Liver (tissue), 9 donors: ENCODE results near the gene SEMA3B. TPM values are rescaled to one million over a fixed set of nuclear protein-coding genes. Genes with fewer than 3 reads are reported as not detected.

Source experiments
- DNase-seq: peaks from one replicate; pipeline ENCODE4 v3.0.0-alpha.2; 2017; ENCODE audit warnings: low spot score
- H3K27ac ChIP-seq, 2 donors: one replicate each; pipeline ENCODE4 v1.7.0; 2013; ENCODE audit warnings: inconsistent platforms in 2 of 2, low read length in 2 of 2, control low read depth in 1 of 2, low read depth in 1 of 2, mild to moderate bottlenecking in 1 of 2
- H3K27me3 ChIP-seq, 4 donors: one replicate each; pipeline versions ENCODE4 v1.6.1 to v1.7.0; 2013; ENCODE audit warnings: low read length in 3 of 4, inconsistent platforms in 1 of 4, mild to moderate bottlenecking in 1 of 4, moderate library complexity in 1 of 4; ENCODE audit not compliant: control insufficient read depth in 4 of 4, insufficient read depth in 4 of 4
- H3K36me3 ChIP-seq, 4 donors: one replicate each; pipeline versions ENCODE4 v1.6.1 to v1.7.0; 2013; ENCODE audit warnings: low read length in 3 of 4, mild to moderate bottlenecking in 3 of 4, low read depth in 1 of 4, moderate library complexity in 1 of 4; ENCODE audit not compliant: control insufficient read depth in 4 of 4, insufficient read depth in 3 of 4
- H3K4me1 ChIP-seq, 4 donors: one replicate each; pipeline versions ENCODE4 v1.6.1 to v1.7.0; 2013; ENCODE audit warnings: low read length in 3 of 4, mild to moderate bottlenecking in 3 of 4, moderate library complexity in 1 of 4; ENCODE audit not compliant: control insufficient read depth in 4 of 4, insufficient read depth in 4 of 4
- H3K4me3 ChIP-seq, 3 donors: one replicate each; pipeline versions ENCODE4 v1.6.1 to v1.7.0; 2013; ENCODE audit warnings: low read length in 3 of 3, control low read depth in 1 of 3, low read depth in 1 of 3, mild to moderate bottlenecking in 1 of 3
- H3K9ac ChIP-seq, 2 donors: one replicate each; pipeline ENCODE4 v1.7.0; 2013; ENCODE audit warnings: low read length in 2 of 2, mild to moderate bottlenecking in 2 of 2, moderate library complexity in 2 of 2, control low read depth in 1 of 2, low read depth in 1 of 2
- H3K9me3 ChIP-seq, 4 donors: one replicate each; pipeline versions ENCODE4 v1.6.1 to v1.7.0; 2013; ENCODE audit warnings: low read length in 3 of 4; ENCODE audit not compliant: control insufficient read depth in 4 of 4
- ATF3 ChIP-seq: IDR thresholded peaks from 2 replicates; pipeline ENCODE4 v1.6.1; 2016; ENCODE audit warnings: antibody characterized with exemption
- CTCF ChIP-seq: fragments of 150-350 bp; IDR thresholded peaks from 2 replicates; pipeline ENCODE4 v1.5.1; 2017; ENCODE audit warnings: improper control_type of control experiment, low read depth, low read length; ENCODE audit not compliant: missing input control
- EGR1 ChIP-seq, 2 donors: IDR thresholded peaks; 2 replicates each; pipeline ENCODE4 v1.6.1; 2016 to 2018; ENCODE audit warnings: antibody characterized with exemption in 2 of 2, low read depth in 2 of 2
- FOXA1 ChIP-seq: IDR thresholded peaks from 2 replicates; pipeline ENCODE4 v1.6.1; 2016; ENCODE audit warnings: antibody characterized with exemption
- FOXA2 ChIP-seq: IDR thresholded peaks from 2 replicates; pipeline ENCODE4 v1.6.1; 2016; ENCODE audit warnings: antibody characterized with exemption
- GABPA ChIP-seq, 2 donors: IDR thresholded peaks in 1 of 2; conservative IDR thresholded peaks in 1 of 2; 2 replicates each; pipeline ENCODE4 v1.6.1; 2016; ENCODE audit warnings: antibody characterized with exemption in 2 of 2, mild to moderate bottlenecking in 1 of 2, moderate library complexity in 1 of 2
- HNF4A ChIP-seq, 2 donors: conservative IDR thresholded peaks; 2 replicates each; pipeline ENCODE4 v1.6.1; 2016; ENCODE audit warnings: antibody characterized with exemption in 2 of 2, mild to moderate bottlenecking in 2 of 2
- HNF4G ChIP-seq: IDR thresholded peaks from 2 replicates; pipeline ENCODE4 v1.6.1; 2016; ENCODE audit warnings: antibody characterized with exemption
- JUND ChIP-seq, 2 donors: IDR thresholded peaks; 2 replicates each; pipeline ENCODE4 v1.6.1; 2016; ENCODE audit warnings: antibody characterized with exemption in 2 of 2
- MAX ChIP-seq: IDR thresholded peaks from 2 replicates; pipeline ENCODE4 v1.6.1; 2016; ENCODE audit warnings: antibody characterized with exemption
- NR2F2 ChIP-seq: IDR thresholded peaks from 2 replicates; pipeline ENCODE4 v1.6.1; 2016; ENCODE audit warnings: antibody characterized with exemption
- RAD21 ChIP-seq, 2 donors: IDR thresholded peaks; 2 replicates each; pipeline ENCODE4 v1.6.1; 2016; ENCODE audit warnings: antibody characterized with exemption in 2 of 2, mild to moderate bottlenecking in 2 of 2
- REST ChIP-seq: IDR thresholded peaks from 2 replicates; pipeline ENCODE4 v1.6.1; 2016; ENCODE audit warnings: antibody characterized with exemption, mild to moderate bottlenecking
- RXRA ChIP-seq, 2 donors: IDR thresholded peaks; 2 replicates each; pipeline ENCODE4 v1.6.1; 2017 to 2018; ENCODE audit warnings: antibody characterized with exemption in 2 of 2, mild to moderate bottlenecking in 1 of 2
- SP1 ChIP-seq: IDR thresholded peaks from 2 replicates; pipeline ENCODE4 v1.6.1; 2018; ENCODE audit warnings: antibody characterized with exemption, mild to moderate bottlenecking
- TAF1 ChIP-seq: conservative IDR thresholded peaks from 2 replicates; pipeline ENCODE4 v1.6.1; 2016; ENCODE audit warnings: antibody characterized with exemption, mild to moderate bottlenecking
- YY1 ChIP-seq: IDR thresholded peaks from 2 replicates; pipeline ENCODE4 v1.6.1; 2016; ENCODE audit warnings: antibody characterized with exemption, mild to moderate bottlenecking
- ZBTB33 ChIP-seq: IDR thresholded peaks from 2 replicates; pipeline ENCODE4 v1.6.1; 2016; ENCODE audit warnings: antibody characterized with exemption
- WGBS: extraction: QIAGEN DNeasy Blood & Tissue Kit; methylation state at CpG from one replicate; pipeline ENCODE4 v1.1.7; 2013; 5-methylcytosine and 5-hydroxymethylcytosine counted together
- polyA plus RNA-seq, 2 donors: library from polyadenylated mRNA; stranded (reverse) in 1 of 2; unstranded in 1 of 2; fragments of 200-250 nt in 1 of 2; fragments of >200 nt in 1 of 2; fragmentation: Nextera tagmentation in 1 of 2; extraction: Ambion mirVana in 1 of 2; gene quantifications; one replicate each; pipeline versions ENCODE4 v1.2.1 to v1.2.3, GENCODE V29; 2013 to 2015
- total RNA-seq, 2 donors: library from RNA; depleted of rRNA; stranded (reverse); fragments of >200 nt; gene quantifications; one replicate each; pipeline ENCODE4 v1.2.3, GENCODE V29; 2014
- donor health status: healthy.
- donor health status: healthy.
- donor health status: healthy.
- donor health status: healthy.
- donor health status: healthy.

The SEMA3B gene
- total and polyA plus RNA-seq, 4 donors, result 0.40 to 1.5 (median 0.93) TPM

GRCh38 chr3:50269460-50269859 is 513 bp downstream of the SEMA3B start:
- TF ChIP-seq FOXA1 (no peak), RXRA (IDR thresholded peaks at IDR 0.05) (no peak), ZBTB33 (no peak), TAF1 (no peak), NR2F2 (no peak), YY1 (no peak), RAD21 (IDR thresholded peaks at IDR 0.05) (no peak), REST (no peak), ATF3 (no peak), GABPA (IDR thresholded peaks at IDR 0.05 in 1 of 2, conservative IDR thresholded peaks at IDR 0.05 in 1 of 2) (no peak), HNF4G (no peak), EGR1 (IDR thresholded peaks at IDR 0.05; ENCODE audit: low read depth in 2 of 2) (no peak), HNF4A (conservative IDR thresholded peaks at IDR 0.05) (no peak), FOXA2 (no peak), CTCF (no peak), JUND (IDR thresholded peaks at IDR 0.05) (no peak), MAX (no peak), SP1 (no peak)
- H3K36me3 ChIP-seq, result no peaks in the 10 kb centered on the region
- no peak for DNase-seq
- H3K27ac ChIP-seq, result no peak overlapping the region
- H3K4me1 ChIP-seq, result peaks cover 1 to 43% (median 21%) of the 10 kb centered on the region in 4 donors
- no peak overlapping the region for H3K4me3 ChIP-seq
- H3K9me3 ChIP-seq, result no peaks in the 10 kb centered on the region
- no peaks in the 10 kb centered on the region for H3K27me3 ChIP-seq
- H3K9ac ChIP-seq, result no peak overlapping the region
- WGBS, result 78% methylated on average over 4 of the region's 4 CpGs
